PC-9 (cell line): ENCODE data around the gene CGN. TPM values are rescaled to one million over a fixed set of nuclear protein-coding genes. Genes with fewer than 3 reads are reported as not detected.

Experiments used
- BruUV-seq: library from RNA; stranded (reverse); fragments of 400-500 nt; replicated peaks from 2 replicates; lab custom pipeline; 2021; lab: Mats Ljungman, UMichigan
- CTCF ChIA-PET: fragments of 300-600 bp; sonication (Branson Sonifier 250); formaldehyde crosslinking; loops from one replicate; lab custom pipeline; 2022; ENCODE audit warnings: antibody characterized with exemption; lab: Charles Lee
- POLR2A ChIA-PET: fragments of 300-600 bp; sonication (Branson Sonifier 250); formaldehyde crosslinking; loops from one replicate; lab custom pipeline; 2022; ENCODE audit warnings: antibody characterized with exemption; ENCODE audit not compliant: unreplicated experiment; lab: Charles Lee
- DNase-seq, 2 experiments: peaks; one replicate each; pipeline versions ENCODE4 v3.0.0 to v3.0.0-alpha.2; 2015 to 2022; ENCODE audit warnings: mixed read lengths in 1 of 2
- H2AFZ ChIP-seq: fragments of 200-600 bp; sonication (generic); 2 replicates; pipeline ENCODE4 v1.8.1; 2017; ENCODE audit warnings: antibody characterized with exemption
- H3F3A ChIP-seq: fragments of 200-600 bp; sonication (generic); 2 replicates; pipeline ENCODE4 v1.8.1; 2017; ENCODE audit warnings: antibody characterized with exemption, mild to moderate bottlenecking, low read depth; ENCODE audit not compliant: insufficient read depth
- H3K27ac ChIP-seq: fragments of 200-600 bp; sonication (generic); 2 replicates; pipeline ENCODE4 v1.6.1; 2016; ENCODE audit warnings: mixed run types
- H3K27me3 ChIP-seq: fragments of 200-600 bp; sonication (generic); 2 replicates; pipeline ENCODE4 v1.6.1; 2016; ENCODE audit warnings: low read depth, mixed run types; ENCODE audit not compliant: insufficient read depth
- H3K36me3 ChIP-seq: fragments of 200-600 bp; sonication (generic); 2 replicates; pipeline ENCODE4 v1.6.1; 2016; ENCODE audit warnings: low read depth, mixed run types
- H3K4me1 ChIP-seq: fragments of 200-600 bp; sonication (generic); replicated peaks from 2 replicates; pipeline ENCODE4 v1.6.1; 2016; ENCODE audit warnings: mixed run types; ENCODE audit not compliant: insufficient read depth
- H3K4me2 ChIP-seq: fragments of 200-600 bp; sonication (generic); 2 replicates; pipeline ENCODE4 v1.6.1; 2017; ENCODE audit warnings: mixed run types
- H3K4me3 ChIP-seq: fragments of 200-600 bp; sonication (generic); 2 replicates; pipeline ENCODE4 v1.6.1; 2016; ENCODE audit warnings: mixed run types
- H3K79me2 ChIP-seq: fragments of 200-600 bp; sonication (generic); 2 replicates; pipeline ENCODE4 v1.6.1; 2017; ENCODE audit warnings: low read depth, mixed run types
- H3K9me2 ChIP-seq: fragments of 200-600 bp; sonication (generic); 2 replicates; pipeline ENCODE4 v1.8.1; 2017; ENCODE audit warnings: mild to moderate bottlenecking; ENCODE audit not compliant: insufficient read depth
- H3K9me3 ChIP-seq: fragments of 200-600 bp; sonication (generic); 2 replicates; pipeline ENCODE4 v1.8.1; 2016; ENCODE audit warnings: low read depth; ENCODE audit not compliant: insufficient read depth
- H4K20me1 ChIP-seq: fragments of 200-600 bp; sonication (generic); 2 replicates; pipeline ENCODE4 v1.8.1; 2017; ENCODE audit not compliant: insufficient read depth
- CTCF ChIP-seq: fragments of 200-600 bp; sonication (generic); conservative IDR thresholded peaks from 2 replicates; pipeline ENCODE4 v1.6.1; 2017; ENCODE audit warnings: mixed run types, antibody characterized with exemption, mild to moderate bottlenecking, moderate library complexity
- EZH2 ChIP-seq: fragments of 200-600 bp; sonication (generic); IDR thresholded peaks from 2 replicates; pipeline ENCODE4 v1.8.0; 2017; ENCODE audit warnings: antibody characterized with exemption, low read depth
- intact Hi-C: fragments of 100-400 bp; cut with micrococcal nuclease; formaldehyde crosslinking; loops from one replicate; pipeline ENCODE4 v1.10.0; 2022; ENCODE audit not compliant: unreplicated experiment
- total RNA-seq: library from RNA; stranded (reverse); gene quantifications from 2 replicates; pipeline ENCODE4 v1.2.3, GENCODE V29; 2021

Gene CGN
- total RNA-seq, 1 experiment from 2014 or later, result 30.3 TPM

- no peaks in the 10 kb centered on the region for H3K36me3 ChIP-seq
- intact Hi-C loops, result no loop called here
- no peaks in the 10 kb centered on the region for H3K4me1 ChIP-seq
- no peak overlapping the region for H3K4me3 ChIP-seq
- no peak overlapping the region for H3K27ac ChIP-seq
- H3F3A ChIP-seq, result no peaks in the 10 kb centered on the region
- no peaks in the 10 kb centered on the region for H3K79me2 ChIP-seq
- DNase-seq, result no peak
- no peak for TF ChIP-seq CTCF
- TF ChIP-seq EZH2, result no peak
- BruUV-seq, result no TSS peak
- no peaks in the 10 kb centered on the region for H4K20me1 ChIP-seq
- no peaks in the 10 kb centered on the region for H3K9me2 ChIP-seq
- ChIA-PET POLR2A (no interaction called here), CTCF (interaction anchor here (0.5 kb wide), 1 partner anchor 106 kb away, joined by 4 read pairs; no protein-coding TSS in a partner anchor)
- no peaks in the 10 kb centered on the region; the same call in 1 of the 2 replicates for H3K9me3 ChIP-seq
- no peak overlapping the region for H2AFZ ChIP-seq
- H3K27me3 ChIP-seq, result no peaks in the 10 kb centered on the region
- no peak overlapping the region for H3K4me2 ChIP-seq
Measured at GRCh38 chr1:151485685-151486255, 25.4 kb upstream of the CGN start.

- Histone ChIP-seq H3K79me2 (no peaks in the 10 kb centered on the region), H3K9me3 (no peaks in the 10 kb centered on the region; the same call in 1 of the 2 replicates), H3K9me2 (no peaks in the 10 kb centered on the region), H3K27ac (no peak overlapping the region), H3F3A (peaks cover 2% of the 10 kb centered on the region; the same call in 1 of the 2 replicates), H3K4me3 (no peak overlapping the region), H3K27me3 (no peaks in the 10 kb centered on the region), H4K20me1 (no peaks in the 10 kb centered on the region), H3K36me3 (no peaks in the 10 kb centered on the region), H3K4me1 (no peaks in the 10 kb centered on the region), H2AFZ (no peak overlapping the region), H3K4me2 (no peak overlapping the region)
- intact Hi-C loops, result no loop called here
- no TSS peak for BruUV-seq
- TF ChIP-seq CTCF (no peak), EZH2 (no peak)
- DNase-seq, result no peak
- POLR2A ChIA-PET, result no interaction called here
- CTCF ChIA-PET, result no interaction called here
Measured at GRCh38 chr1:151486557-151486956, 24.6 kb upstream of the CGN start.

GRCh38 chr1:151491641-151492040, 19.5 kb upstream of the CGN start:
- Histone ChIP-seq H3K9me3 (no peaks in the 10 kb centered on the region), H3K36me3 (no peaks in the 10 kb centered on the region), H3K27ac (no peak overlapping the region), H3K27me3 (no peaks in the 10 kb centered on the region), H3K4me3 (no peak overlapping the region), H3K4me2 (no peak overlapping the region), H2AFZ (no peak overlapping the region), H4K20me1 (no peaks in the 10 kb centered on the region), H3F3A (peaks cover 27% of the 10 kb centered on the region), H3K4me1 (peaks cover 25% of the 10 kb centered on the region), H3K9me2 (no peaks in the 10 kb centered on the region), H3K79me2 (no peaks in the 10 kb centered on the region)
- no peak for DNase-seq
- ChIA-PET POLR2A (no interaction called here), CTCF (interaction anchor here (0.7 kb wide), 1 partner anchor 48 kb away, joined by 3 read pairs; no protein-coding TSS in a partner anchor)
- TF ChIP-seq EZH2 (no peak), CTCF (no peak)
- intact Hi-C loops, result no loop called here
- BruUV-seq, result no TSS peak
